SK-N-SH treated with all-trans-retinoic acid at 6 μM for 48 hours (cell line): ENCODE measurements around the gene AGTPBP1.

Experiments used
- ARNTL ChIP-seq: fragments of 450-650 bp; formaldehyde crosslinking; IDR thresholded peaks from 2 replicates; pipeline ENCODE4 v1.5.0; 2020; ENCODE audit warnings: low read depth, mild to moderate bottlenecking, moderate library complexity, borderline replicate concordance
- BACH2 ChIP-seq: fragments of 250-450 bp; sonication (Bioruptor Pico); IDR thresholded peaks from 2 replicates; pipeline ENCODE4 v1.9.0; 2021; ENCODE audit warnings: mild to moderate bottlenecking, borderline replicate concordance
- GLIS3 ChIP-seq: fragments of 250-450 bp; sonication (Bioruptor Pico); IDR thresholded peaks from 2 replicates; pipeline ENCODE4 v1.5.0; 2020; ENCODE audit warnings: mild to moderate bottlenecking, moderate library complexity
- OSR1 ChIP-seq: fragments of 250-450 bp; sonication (Bioruptor Pico); IDR thresholded peaks from 2 replicates; pipeline ENCODE4 v1.8.0; 2022; ENCODE audit warnings: moderate library complexity, mild to moderate bottlenecking, inconsistent platforms
- PATZ1 ChIP-seq: fragments of 250-450 bp; sonication (Bioruptor Pico); IDR thresholded peaks from 2 replicates; pipeline ENCODE4 v1.8.0; 2020; ENCODE audit warnings: mild to moderate bottlenecking, moderate library complexity, borderline replicate concordance
- SNAI2 ChIP-seq: fragments of 250-450 bp; sonication (Bioruptor Pico); IDR thresholded peaks from 2 replicates; pipeline ENCODE4 v1.5.0; 2020; ENCODE audit warnings: mild to moderate bottlenecking, moderate library complexity
- TCF4 ChIP-seq: fragments of 250-450 bp; sonication (Bioruptor Pico); IDR thresholded peaks from 2 replicates; pipeline ENCODE4 v1.8.0; 2021; ENCODE audit warnings: mild to moderate bottlenecking, moderate library complexity, borderline replicate concordance
- ZC3H10 ChIP-seq: fragments of 250-450 bp; sonication (Bioruptor Pico); IDR thresholded peaks from 2 replicates; pipeline ENCODE4 v1.5.1; 2021; ENCODE audit warnings: mild to moderate bottlenecking, moderate library complexity
- ZFP3 ChIP-seq: fragments of 250-450 bp; sonication (Bioruptor Pico); IDR thresholded peaks from 2 replicates; pipeline ENCODE4 v1.5.0; 2020; ENCODE audit warnings: mild to moderate bottlenecking, moderate library complexity
- ZFP30 ChIP-seq: fragments of 450-650 bp; formaldehyde crosslinking; IDR thresholded peaks from 2 replicates; pipeline ENCODE4 v1.5.0; 2022; ENCODE audit warnings: mild to moderate bottlenecking, moderate library complexity
- ZNF565 ChIP-seq: fragments of 450-650 bp; formaldehyde crosslinking; conservative IDR thresholded peaks from 2 replicates; pipeline ENCODE4 v1.5.0; 2020; ENCODE audit warnings: low read depth, mild to moderate bottlenecking, moderate library complexity
- ZNF70 ChIP-seq: fragments of 450-650 bp; formaldehyde crosslinking; IDR thresholded peaks from 2 replicates; pipeline ENCODE4 v1.5.0; 2020; ENCODE audit warnings: mild to moderate bottlenecking, moderate library complexity
- TF ChIP-seq, protein P1 (sequence below): fragments of 250-450 bp; sonication (Bioruptor Pico); IDR thresholded peaks from 2 replicates; pipeline ENCODE4 v1.8.0; 2021; ENCODE audit warnings: low read depth, mild to moderate bottlenecking, moderate library complexity, borderline replicate concordance

GRCh38 chr9:85522459-85523092 is 219.2 kb downstream of the AGTPBP1 start:
- TF ChIP-seq, protein P1, sequence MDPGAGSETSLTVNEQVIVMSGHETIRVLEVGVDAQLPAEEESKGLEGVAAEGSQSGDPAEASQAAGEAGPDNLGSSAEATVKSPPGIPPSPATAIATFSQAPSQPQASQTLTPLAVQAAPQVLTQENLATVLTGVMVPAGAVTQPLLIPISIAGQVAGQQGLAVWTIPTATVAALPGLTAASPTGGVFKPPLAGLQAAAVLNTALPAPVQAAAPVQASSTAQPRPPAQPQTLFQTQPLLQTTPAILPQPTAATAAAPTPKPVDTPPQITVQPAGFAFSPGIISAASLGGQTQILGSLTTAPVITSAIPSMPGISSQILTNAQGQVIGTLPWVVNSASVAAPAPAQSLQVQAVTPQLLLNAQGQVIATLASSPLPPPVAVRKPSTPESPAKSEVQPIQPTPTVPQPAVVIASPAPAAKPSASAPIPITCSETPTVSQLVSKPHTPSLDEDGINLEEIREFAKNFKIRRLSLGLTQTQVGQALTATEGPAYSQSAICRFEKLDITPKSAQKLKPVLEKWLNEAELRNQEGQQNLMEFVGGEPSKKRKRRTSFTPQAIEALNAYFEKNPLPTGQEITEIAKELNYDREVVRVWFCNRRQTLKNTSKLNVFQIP, result no peak
- TF ChIP-seq ZFP30 (CRISPR knock-in tag) (no peak), GLIS3 (no peak), PATZ1 (no peak), ZNF70 (CRISPR knock-in tag) (no peak), ZC3H10 (CRISPR knock-in tag) (no peak), OSR1 (no peak), TCF4 (CRISPR knock-in tag) (no peak), ZFP3 (CRISPR knock-in tag) (no peak), SNAI2 (CRISPR knock-in tag) (no peak), ARNTL (no peak), ZNF565 (CRISPR knock-in tag) (no peak), BACH2 (CRISPR knock-in tag) (no peak)
